Measurements from ENCODE around the gene NKX1-2.
"Not testable (repeated sequence)": the region's sequence is repeated elsewhere in the genome, so short reads cannot be mapped to it uniquely, and the experiment has no call there.

Gene NKX1-2

GRCh38 chr10:124449170-124450011, 444 bp downstream of the NKX1-2 start:
- H3K27ac ChIP-seq: 0 out of 2 replicates have a peak overlapping the region, but pooled peaks have one; percentile 4

GRCh38 chr10:124448696-124449169, 1.1 kb downstream of the NKX1-2 start:
- TF ChIP-seq CTCF (IDR thresholded peaks at IDR 0.05) (no peak), ZFX (IDR thresholded peaks at IDR 0.05; ENCODE audit: borderline replicate concordance) (no peak)
- 0 out of 2 replicates have a peak overlapping the region, but pooled peaks have one; percentile 4 for H3K27ac ChIP-seq

More at GRCh38 chr10:124449170-124450011, 444 bp downstream of the NKX1-2 start:
- no peak for TF ChIP-seq ZFX (IDR thresholded peaks at IDR 0.05; ENCODE audit: borderline replicate concordance)
- TF ChIP-seq CTCF (IDR thresholded peaks at IDR 0.05): 0 out of 2 replicates have a peak, but pooled peaks have one; percentile 7

GRCh38 chr10:124447751-124448466, 1.9 kb downstream of the NKX1-2 start:
- TF ChIP-seq ZFX (IDR thresholded peaks at IDR 0.05; ENCODE audit: borderline replicate concordance) (no peak), CTCF (IDR thresholded peaks at IDR 0.05) (no peak)
- no peak overlapping the region for H3K27ac ChIP-seq

- H3K27ac ChIP-seq: no peak overlapping the region
- TF ChIP-seq CTCF (IDR thresholded peaks at IDR 0.05): no peak
- TF ChIP-seq ZFX (IDR thresholded peaks at IDR 0.05; ENCODE audit: borderline replicate concordance): no peak
These were observed 2.7 kb downstream of the NKX1-2 start for GRCh38 chr10:124446830-124447750.

- H3K27ac ChIP-seq: not testable (repeated sequence)
These were observed 8.1 kb downstream of the NKX1-2 start for GRCh38 chr10:124441694-124442093.

GRCh38 chr10:124436191-124436638, 13.6 kb downstream of the NKX1-2 start:
- H3K27ac ChIP-seq: no peak overlapping the region
- TF ChIP-seq CTCF (IDR thresholded peaks at IDR 0.05) (no peak), ZFX (IDR thresholded peaks at IDR 0.05; ENCODE audit: borderline replicate concordance) (no peak)

- not testable (repeated sequence) for H3K27ac ChIP-seq
These were observed 14.2 kb downstream of the NKX1-2 start for GRCh38 chr10:124435683-124436082.
